Hematopoietic multipotent progenitor cell treated with erythropoietin and hydrocortisone succinate and interleukin-3 and kit ligand, for 4 days (in vitro differentiated cells): ENCODE results near the gene PITX1.
"Not testable (repeated sequence)": the region's sequence is repeated elsewhere in the genome, so short reads cannot be mapped to it uniquely, and the experiment has no call there.

Source experiments
- DNase-seq: peaks from one replicate; pipeline ENCODE4 v3.0.0-alpha.2; 2015

PITX1 gene

GRCh38 chr5:135033901-135034235 is at the start of gene PITX1:
Gene PITX1 (minus strand): TSS chr5:135034228. CDS start chr5:135033881, 347 bp downstream.
- DNase-seq, result peak; percentile 42

DNA sequence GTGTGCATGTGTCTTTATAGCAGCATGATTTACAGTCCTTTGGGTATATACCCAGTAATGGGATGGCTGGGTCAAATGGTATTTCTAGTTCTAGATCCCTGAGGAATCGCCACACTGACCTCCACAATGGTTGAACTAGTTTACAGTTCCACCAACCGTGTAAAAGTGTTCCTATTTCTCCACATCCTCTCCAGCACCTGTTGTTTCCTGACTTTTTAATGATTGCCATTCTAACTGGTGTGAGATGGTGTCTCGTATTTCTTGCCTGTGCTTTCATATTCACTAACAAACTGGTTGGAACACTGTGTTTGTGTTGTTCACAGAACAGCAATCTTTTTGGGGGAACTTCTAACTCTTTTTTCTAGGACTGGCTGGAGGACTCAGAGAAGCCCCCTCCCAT is 49.3 kb upstream of the PITX1 start:
- DNase-seq, result not testable (repeated sequence)

DNA sequence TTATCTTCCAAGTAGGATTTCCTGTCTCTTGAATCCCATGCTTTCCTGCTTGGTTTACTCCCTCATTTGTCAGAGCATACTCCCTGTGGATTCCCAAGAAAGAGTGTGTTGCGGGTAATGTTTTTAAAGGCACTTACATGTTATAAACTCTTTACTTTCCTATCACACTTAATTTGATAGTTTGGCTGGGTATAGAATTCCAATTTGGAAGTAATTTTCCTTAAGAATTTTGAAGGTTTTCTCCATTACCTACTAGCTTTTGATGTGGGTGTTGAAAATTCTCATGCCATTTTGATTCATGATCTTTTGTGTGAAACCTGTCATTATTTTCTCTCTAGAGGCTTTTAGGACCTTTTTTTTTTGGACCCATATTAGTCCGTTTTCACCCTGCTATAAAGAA is 47.2 kb upstream of the PITX1 start:
- DNase-seq, result no peak

- DNase-seq, result no peak
Observed at GRCh38 chr5:135079760-135080159, 45.7 kb upstream of the PITX1 start.

GRCh38 chr5:135079099-135079681 is 45.2 kb upstream of the PITX1 start:
- DNase-seq, result no peak

DNA sequence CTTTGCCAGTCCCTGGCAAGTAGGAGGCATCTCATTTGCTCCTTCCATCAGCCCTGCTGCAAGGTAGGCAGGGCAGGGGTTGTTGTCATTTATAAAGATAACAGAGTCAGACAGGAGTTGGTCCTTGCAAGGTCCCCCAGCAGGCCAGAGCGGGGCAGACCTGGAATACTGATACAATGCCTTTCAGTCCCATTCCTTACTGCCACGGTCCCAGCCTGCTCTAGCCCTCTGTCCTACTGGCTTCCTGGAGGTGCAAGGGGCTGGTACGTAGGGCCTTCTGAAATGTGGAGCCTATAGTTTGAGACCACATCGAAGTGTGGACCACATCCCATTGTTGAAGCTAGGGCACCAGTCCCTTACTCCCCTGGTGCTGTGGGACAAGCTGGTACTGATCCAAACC is 42.8 kb upstream of the PITX1 start:
- no peak for DNase-seq

GRCh38 chr5:135076051-135076491 is 42.0 kb upstream of the PITX1 start:
- no peak for DNase-seq

DNA sequence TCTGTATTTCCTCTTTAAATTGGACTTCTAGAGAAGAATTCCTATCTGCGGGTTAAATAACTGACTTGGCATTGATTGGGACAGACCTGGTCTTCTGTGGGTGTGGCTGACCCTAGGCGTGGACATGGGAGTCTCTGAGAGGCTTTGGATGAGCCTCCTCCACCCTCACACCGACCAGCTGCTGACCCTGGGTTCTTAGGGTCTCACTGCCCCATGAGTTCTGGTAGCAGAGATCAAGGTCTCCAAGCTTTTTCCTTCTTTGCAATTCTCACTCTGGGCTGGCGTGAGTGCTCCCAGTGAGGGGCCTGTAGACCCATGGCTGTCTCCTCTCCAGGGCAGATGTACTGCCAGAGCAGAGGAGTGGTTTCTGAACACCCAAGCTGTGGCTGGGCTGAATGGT is 41.6 kb upstream of the PITX1 start:
- no peak for DNase-seq

- DNase-seq, result no peak
Observed at GRCh38 chr5:135073761-135074345, 39.8 kb upstream of the PITX1 start.

- no peak for DNase-seq
Observed at GRCh38 chr5:135072387-135073281, 38.6 kb upstream of the PITX1 start.

GRCh38 chr5:135071311-135071710 is 37.3 kb upstream of the PITX1 start:
- DNase-seq, result no peak

- peak; percentile 37 for DNase-seq
Observed at GRCh38 chr5:135069895-135070657, 36.0 kb upstream of the PITX1 start.

DNA sequence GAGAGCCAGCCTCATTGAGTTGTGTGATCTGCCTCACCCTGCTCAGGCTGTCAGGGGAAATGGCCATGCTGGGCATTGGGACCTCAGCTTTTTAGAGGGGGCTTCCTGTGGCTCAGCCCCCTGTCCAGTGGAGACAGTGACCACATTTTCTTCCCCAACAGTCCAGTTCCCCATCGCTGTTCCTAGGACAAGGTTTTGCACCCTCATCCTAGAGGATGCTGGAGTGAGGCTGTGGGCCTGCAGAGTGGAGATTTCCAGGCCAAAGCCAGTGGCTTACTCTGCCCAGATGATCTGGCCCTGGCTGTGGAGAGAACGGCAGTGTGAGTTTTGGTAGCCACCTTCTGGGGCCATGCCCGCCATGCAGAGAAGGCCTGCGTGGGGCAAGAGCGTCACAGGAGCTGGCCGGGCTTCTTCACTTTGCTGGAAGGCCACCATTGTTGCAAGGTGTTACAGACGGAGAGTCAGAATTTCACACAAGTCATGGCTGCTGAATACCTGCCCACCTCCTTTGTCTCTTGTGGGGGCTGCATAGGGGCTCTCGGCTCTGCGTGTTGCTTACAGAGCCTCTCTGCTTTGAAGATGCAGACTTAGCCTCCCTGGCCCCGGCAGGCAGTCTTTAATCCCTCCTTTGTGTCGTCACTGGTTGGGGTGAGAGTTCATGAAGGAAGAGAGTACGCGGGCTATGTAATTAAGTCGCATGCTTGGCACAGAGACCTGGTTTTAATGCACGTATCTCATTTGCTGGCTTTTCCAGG is 35.2 kb upstream of the PITX1 start:
- no peak for DNase-seq

GRCh38 chr5:135067587-135067986 is 33.6 kb upstream of the PITX1 start:
- DNase-seq, result no peak

GRCh38 chr5:135066781-135067180 is 32.8 kb upstream of the PITX1 start:
- no peak for DNase-seq

GRCh38 chr5:135065306-135066265 is 31.6 kb upstream of the PITX1 start:
- DNase-seq, result no peak

DNA sequence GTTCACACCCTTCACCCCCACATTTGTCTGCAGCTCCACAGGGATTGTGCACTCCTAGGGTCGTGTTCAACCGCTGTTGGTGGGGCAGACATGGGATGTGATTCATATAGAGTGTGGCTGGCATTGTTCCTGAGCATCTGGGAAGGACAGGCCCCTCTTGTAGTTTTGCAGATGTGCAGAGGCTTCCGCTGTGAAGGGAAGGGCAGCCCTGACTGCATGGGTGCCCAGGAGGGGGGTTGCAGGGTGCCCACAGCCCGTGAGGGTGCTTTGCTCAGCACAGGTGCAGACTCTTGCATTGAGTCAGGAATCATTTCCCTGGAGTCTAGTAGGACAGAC is 30.2 kb upstream of the PITX1 start:
- DNase-seq, result no peak

DNA sequence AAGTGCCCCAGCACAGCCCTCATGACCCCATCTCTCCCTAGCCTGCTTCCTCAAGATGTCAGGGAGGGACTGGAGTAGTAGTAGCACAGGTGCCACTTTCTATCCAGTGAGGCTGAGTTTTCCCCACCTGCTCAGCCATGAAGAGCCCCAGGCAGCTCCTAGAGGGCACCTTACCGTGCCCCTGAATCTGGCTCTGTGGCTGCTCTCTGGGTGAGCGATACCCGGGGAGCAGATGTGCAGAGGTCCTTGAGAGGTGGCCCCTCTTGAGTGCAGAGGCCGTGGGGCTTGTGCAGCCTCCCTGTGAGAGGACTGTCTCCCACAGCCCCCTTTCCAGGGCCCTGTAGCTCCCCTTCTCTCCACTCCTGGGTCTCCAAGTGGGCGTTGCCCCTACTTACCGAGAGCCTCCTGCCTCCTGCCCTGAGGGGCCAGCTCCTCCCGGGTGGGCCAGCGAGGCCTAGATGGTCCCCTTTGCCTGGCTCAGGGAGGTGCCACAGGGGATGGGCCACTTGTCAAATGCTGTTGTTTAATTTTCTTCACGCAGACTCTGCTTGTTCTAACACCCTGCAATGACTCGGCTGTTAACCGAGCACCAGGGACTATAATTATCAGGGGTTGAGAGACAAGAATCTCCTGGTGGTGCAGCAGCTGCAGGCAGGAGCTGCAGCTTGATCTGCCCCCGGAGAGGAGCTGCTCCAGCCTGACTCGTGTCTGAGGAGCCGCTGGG is 29.6 kb upstream of the PITX1 start:
- DNase-seq, result no peak

DNA sequence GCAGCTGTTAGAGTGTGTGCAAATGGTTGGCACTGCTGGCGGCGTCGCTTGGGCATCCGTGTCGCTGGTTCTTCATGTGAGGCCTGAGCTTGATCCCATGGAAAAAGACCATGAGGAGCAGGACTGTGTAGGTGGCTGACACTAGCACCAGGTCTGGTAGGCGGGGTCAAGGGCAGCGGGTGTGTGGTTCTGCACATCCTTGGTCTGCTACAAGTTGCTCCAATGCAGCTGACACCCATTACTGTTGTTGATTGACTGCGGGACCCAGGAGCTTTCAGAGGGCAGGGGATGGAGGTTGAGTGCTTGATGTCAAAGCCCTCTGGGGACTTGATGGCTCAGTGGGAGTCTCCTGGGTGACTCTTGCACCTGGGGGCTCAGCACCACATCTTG is 29.0 kb upstream of the PITX1 start:
- no peak for DNase-seq

DNA sequence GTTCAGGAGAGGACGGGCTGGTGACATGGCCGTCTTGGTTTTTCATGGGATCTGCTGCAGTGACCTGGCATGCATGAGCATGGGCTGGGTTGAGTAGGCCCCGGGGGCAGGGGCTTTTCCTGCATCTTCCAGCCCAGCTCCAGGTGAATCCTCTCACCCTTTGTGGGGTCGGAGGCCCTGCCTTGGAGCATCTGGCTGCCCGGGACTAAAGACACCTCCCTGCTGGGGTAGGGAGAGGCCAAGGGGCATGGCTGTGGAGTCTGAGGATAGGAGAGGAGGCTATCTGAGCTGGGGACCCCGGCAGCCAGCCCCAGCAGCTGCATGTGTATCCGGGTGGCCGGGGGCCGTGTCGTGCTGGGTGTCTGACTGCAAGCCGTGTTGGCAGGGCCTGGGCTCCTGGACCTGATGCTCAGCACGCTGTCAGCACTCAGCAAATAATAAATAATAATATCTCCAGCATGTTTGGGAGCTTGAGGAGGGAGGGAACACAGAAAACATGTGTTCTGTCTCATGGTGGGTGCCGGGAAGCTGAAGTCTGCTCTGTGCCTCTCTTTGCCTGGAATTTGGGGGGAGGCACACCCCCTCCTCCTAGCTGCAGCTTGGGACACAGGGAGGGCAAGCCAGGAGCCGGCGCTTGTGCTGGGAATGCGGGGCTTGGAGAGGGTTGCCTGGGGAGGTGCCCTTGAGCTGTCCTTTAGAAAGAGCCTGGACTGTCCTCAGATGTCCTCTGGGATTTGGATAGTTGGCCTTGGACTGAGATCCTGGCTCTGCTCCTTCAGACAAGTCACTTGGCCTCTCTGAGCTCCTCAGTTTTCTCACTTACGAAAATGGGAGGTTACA is 28.4 kb upstream of the PITX1 start:
- DNase-seq, result no peak
